SU-DHL-6 (cell line): ENCODE results near the gene RAD51B.

Experiments
- H2AFZ ChIP-seq: fragments of 200-600 bp; sonication (generic); 2 replicates; pipeline ENCODE4 v1.6.1; 2014; ENCODE audit warnings: low read depth, mild to moderate bottlenecking, moderate library complexity, mixed read lengths, antibody characterized with exemption, low read length; ENCODE audit not compliant: severe bottlenecking
- H3F3A ChIP-seq: fragments of 200-600 bp; shearing (Covaris generic); 2 replicates; pipeline ENCODE4 v1.6.0; 2016; ENCODE audit warnings: antibody characterized with exemption, mild to moderate bottlenecking; ENCODE audit not compliant: insufficient read depth
- H3K27ac ChIP-seq: fragments of 200-600 bp; sonication (generic); 2 replicates; pipeline ENCODE4 v1.5.1; 2016; ENCODE audit warnings: low read depth, mild to moderate bottlenecking, low read length, moderate library complexity, mixed read lengths
- H3K27me3 ChIP-seq: fragments of 200-600 bp; sonication (generic), shearing (Covaris generic); 2 replicates; pipeline ENCODE4 v1.6.0; 2014; ENCODE audit warnings: mild to moderate bottlenecking, low read length
- H3K36me3 ChIP-seq: fragments of 200-600 bp; sonication (generic); 2 replicates; pipeline ENCODE4 v1.6.1; 2014; ENCODE audit warnings: mild to moderate bottlenecking, low read length, mixed read lengths
- H3K4me2 ChIP-seq: fragments of 300-600, 200-600 bp; shearing (Covaris generic), sonication (generic); 2 replicates; pipeline ENCODE4 v1.6.0; 2014; ENCODE audit warnings: low read length, low read depth, mild to moderate bottlenecking; ENCODE audit not compliant: poor library complexity, severe bottlenecking
- H3K4me3 ChIP-seq: fragments of 200-600 bp; sonication (generic); 2 replicates; pipeline ENCODE4 v1.5.1; 2014; ENCODE audit warnings: antibody characterized with exemption, low read length, mild to moderate bottlenecking, mixed read lengths; ENCODE audit not compliant: insufficient read depth, poor library complexity, severe bottlenecking
- H3K79me2 ChIP-seq: fragments of 200-600 bp; sonication (generic); 2 replicates; pipeline ENCODE4 v1.6.1; 2014; ENCODE audit warnings: mild to moderate bottlenecking, low read length, moderate library complexity; ENCODE audit not compliant: insufficient read depth
- H3K9ac ChIP-seq: fragments of 200-600 bp; sonication (generic); 2 replicates; pipeline ENCODE4 v1.7.0; 2014; ENCODE audit warnings: mild to moderate bottlenecking, low read length
- H3K9me2 ChIP-seq: fragments of 200-600 bp; sonication (generic); replicated peaks from 2 replicates; pipeline ENCODE4 v1.6.1; 2014; ENCODE audit warnings: low read length; ENCODE audit not compliant: insufficient read depth
- H3K9me3 ChIP-seq: fragments of 200-600 bp; sonication (generic); 2 replicates; pipeline ENCODE4 v1.6.1; 2014; ENCODE audit warnings: low read length, mixed read lengths; ENCODE audit not compliant: insufficient read depth
- H4K20me1 ChIP-seq: fragments of 200-600 bp; sonication (generic); 2 replicates; pipeline ENCODE4 v1.6.1; 2014; ENCODE audit warnings: low read depth, mild to moderate bottlenecking, antibody characterized with exemption, low read length, moderate library complexity, mixed read lengths
- EZH2phosphoT487 ChIP-seq: fragments of 200-600 bp; sonication (generic), shearing (Covaris generic); conservative IDR thresholded peaks from 2 replicates; pipeline ENCODE4 v1.6.1; 2018; ENCODE audit warnings: mild to moderate bottlenecking, antibody characterized with exemption, low read length, moderate library complexity, mixed read lengths
- TF ChIP-seq, protein P1 (sequence below): fragments of 200-600 bp; sonication (generic); IDR thresholded peaks from one replicate; pipeline ENCODE4 v1.5.1; 2017; ENCODE audit warnings: antibody characterized with exemption, mild to moderate bottlenecking, low read length, moderate library complexity; ENCODE audit not compliant: insufficient read depth, poor library complexity, severe bottlenecking

The RAD51B gene

DNA sequence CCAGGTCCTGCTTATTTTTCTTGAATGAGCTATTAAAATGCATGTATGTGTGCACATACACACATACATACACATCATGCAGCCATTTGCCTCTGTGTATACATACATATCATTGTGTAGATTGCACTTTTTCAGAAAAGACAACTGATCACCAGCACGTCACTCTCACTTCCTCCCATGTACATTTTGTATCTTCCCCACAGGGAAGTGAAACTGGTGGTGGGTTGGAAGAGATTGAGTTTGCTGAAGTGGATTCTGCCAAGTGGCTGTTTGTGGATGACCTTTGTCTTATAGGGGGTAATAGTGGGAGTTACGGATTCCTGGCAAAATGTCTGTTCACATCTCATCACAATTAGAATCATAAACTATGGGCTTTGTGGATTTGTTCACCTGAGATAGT lies 448.6 kb downstream of the RAD51B start:
- H3K27ac ChIP-seq: peak overlapping the region; percentile 98
- peak overlapping the region; percentile 57 for H3K9ac ChIP-seq
- peaks cover 60% of the 10 kb centered on the region for H3F3A ChIP-seq
- H3K4me2 ChIP-seq: peak overlapping the region; percentile 65
- H3K9me2 ChIP-seq: no peaks in the 10 kb centered on the region
- no peak overlapping the region for H2AFZ ChIP-seq
- no peaks in the 10 kb centered on the region for H3K27me3 ChIP-seq
- H3K4me3 ChIP-seq: peak overlapping the region; percentile 18
- H3K36me3 ChIP-seq: no peaks in the 10 kb centered on the region
- H3K79me2 ChIP-seq: no peaks in the 10 kb centered on the region
- H3K9me3 ChIP-seq: no peaks in the 10 kb centered on the region
- TF ChIP-seq, protein P1, sequence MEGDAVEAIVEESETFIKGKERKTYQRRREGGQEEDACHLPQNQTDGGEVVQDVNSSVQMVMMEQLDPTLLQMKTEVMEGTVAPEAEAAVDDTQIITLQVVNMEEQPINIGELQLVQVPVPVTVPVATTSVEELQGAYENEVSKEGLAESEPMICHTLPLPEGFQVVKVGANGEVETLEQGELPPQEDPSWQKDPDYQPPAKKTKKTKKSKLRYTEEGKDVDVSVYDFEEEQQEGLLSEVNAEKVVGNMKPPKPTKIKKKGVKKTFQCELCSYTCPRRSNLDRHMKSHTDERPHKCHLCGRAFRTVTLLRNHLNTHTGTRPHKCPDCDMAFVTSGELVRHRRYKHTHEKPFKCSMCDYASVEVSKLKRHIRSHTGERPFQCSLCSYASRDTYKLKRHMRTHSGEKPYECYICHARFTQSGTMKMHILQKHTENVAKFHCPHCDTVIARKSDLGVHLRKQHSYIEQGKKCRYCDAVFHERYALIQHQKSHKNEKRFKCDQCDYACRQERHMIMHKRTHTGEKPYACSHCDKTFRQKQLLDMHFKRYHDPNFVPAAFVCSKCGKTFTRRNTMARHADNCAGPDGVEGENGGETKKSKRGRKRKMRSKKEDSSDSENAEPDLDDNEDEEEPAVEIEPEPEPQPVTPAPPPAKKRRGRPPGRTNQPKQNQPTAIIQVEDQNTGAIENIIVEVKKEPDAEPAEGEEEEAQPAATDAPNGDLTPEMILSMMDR: no peak
- TF ChIP-seq EZH2phosphoT487: no peak
- H4K20me1 ChIP-seq: no peaks in the 10 kb centered on the region

DNA sequence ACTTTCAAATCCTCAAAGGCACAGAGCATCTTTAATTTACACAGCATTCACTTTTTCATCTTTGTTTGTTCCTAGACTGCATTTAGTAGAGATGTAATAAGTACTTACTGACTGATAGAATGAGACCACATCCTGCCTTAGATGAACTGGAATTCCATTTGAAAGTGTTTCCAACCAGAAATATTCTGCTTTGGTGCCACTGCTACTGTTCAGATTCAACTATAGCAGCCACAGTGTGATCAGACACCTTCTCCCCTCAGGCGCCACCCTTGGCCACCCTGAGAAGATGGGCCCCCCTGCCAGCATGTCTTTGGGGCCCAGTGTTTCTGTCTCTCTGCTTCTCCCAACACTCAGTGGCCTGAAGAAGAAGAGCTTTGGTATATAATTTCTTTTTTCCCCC lies 449.1 kb downstream of the RAD51B start:
- Histone ChIP-seq H3K4me3 (peak overlapping the region; percentile 18), H3K27ac (peak overlapping the region; percentile 98), H3F3A (peaks cover 65% of the 10 kb centered on the region), H3K79me2 (no peaks in the 10 kb centered on the region), H2AFZ (no peak overlapping the region), H3K4me2 (peak overlapping the region; percentile 65), H4K20me1 (no peaks in the 10 kb centered on the region), H3K9ac (peak overlapping the region; percentile 57), H3K9me2 (no peaks in the 10 kb centered on the region), H3K27me3 (no peaks in the 10 kb centered on the region), H3K36me3 (no peaks in the 10 kb centered on the region), H3K9me3 (no peaks in the 10 kb centered on the region)
- no peak for TF ChIP-seq EZH2phosphoT487
- TF ChIP-seq, protein P1: no peak

DNA sequence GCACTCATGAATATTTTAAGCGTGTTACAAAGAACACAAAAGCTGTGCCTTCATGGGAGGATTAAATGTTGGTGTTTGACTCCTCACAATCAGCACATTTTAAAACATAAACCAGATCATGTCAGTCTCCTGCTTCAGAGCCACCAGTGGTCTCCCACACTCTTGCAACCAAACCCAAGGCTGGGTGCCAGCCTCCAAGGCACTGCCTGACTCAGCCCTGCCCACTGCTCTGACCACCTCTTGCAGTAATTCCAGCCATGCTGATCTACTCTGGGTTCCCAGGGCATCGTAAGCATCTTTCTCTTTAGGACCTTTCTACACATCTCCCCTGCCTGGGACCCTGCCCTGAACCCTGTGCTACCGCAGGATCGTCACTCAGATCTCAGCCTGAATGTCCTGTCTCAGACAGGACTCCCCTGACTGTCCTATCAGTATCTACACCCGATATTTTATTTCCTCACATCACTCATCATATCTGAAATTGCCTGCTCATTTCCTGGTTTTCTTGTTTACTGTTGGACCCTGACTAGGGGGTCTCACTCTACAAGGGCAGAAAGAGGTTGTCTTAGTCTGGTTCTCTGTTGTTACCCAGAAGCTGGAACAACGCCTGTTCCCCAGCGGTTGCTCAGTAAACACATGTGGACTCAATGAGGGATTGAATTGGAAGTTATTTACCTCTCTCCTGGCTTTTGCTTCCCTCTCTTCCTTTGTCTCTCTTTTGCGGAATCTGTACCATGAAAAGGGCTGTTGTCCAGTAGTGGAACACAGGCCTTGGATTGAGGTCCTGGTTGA lies 449.8 kb downstream of the RAD51B start:
- Histone ChIP-seq H3K9me3 (no peaks in the 10 kb centered on the region), H2AFZ (no peak overlapping the region), H3K27ac (peak overlapping the region; percentile 98), H3K9me2 (no peaks in the 10 kb centered on the region), H3K27me3 (no peaks in the 10 kb centered on the region), H3K36me3 (no peaks in the 10 kb centered on the region), H3F3A (peaks cover 71% of the 10 kb centered on the region), H4K20me1 (no peaks in the 10 kb centered on the region), H3K9ac (peak overlapping the region; percentile 57), H3K79me2 (no peaks in the 10 kb centered on the region), H3K4me2 (peak overlapping the region; percentile 65), H3K4me3 (peak overlapping the region; percentile 18)
- no peak for TF ChIP-seq EZH2phosphoT487
- TF ChIP-seq, protein P1: no peak
